ENCODE data around the gene IVNS1ABP.

DNA sequence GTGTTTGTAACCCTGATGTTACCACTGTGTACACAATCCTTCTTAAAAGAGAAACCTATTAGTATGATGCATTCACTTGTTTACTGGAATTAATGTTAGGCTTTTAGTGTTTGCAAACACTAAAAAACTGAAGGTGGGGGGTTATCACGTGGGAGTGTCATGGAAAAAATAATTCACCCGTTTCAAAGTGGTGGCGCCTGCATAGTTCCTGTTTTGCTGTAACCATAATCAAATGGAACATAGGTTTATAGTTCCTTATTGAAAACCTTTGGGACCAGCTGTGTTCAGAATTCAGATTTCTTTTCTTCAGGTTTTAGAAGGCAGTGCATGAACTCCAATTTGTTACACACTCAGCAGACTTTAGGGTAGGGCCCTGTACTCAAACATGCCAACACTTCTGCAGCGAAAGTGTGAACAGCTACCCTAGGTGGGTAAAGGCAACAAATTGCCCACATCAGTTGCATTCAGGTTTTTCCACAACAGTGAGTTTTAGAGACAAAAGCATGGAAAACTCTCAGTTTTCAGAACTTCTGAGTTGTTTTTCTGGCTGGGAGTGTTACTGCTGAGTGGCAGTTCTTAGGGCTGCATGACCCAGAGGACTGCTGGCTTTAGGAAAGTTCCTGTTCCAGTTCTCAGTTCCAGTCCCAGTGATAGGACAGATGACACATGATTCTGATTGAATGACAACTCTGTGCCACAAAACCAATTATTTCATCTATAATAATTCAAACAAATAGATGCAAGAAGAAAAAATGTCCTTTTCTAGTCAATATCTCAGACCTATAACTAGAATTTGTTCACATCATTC lies 29.1 kb upstream of the IVNS1ABP start:
- TF ChIP-seq CEBPB (IDR thresholded peaks at IDR 0.05), result no peak
- TF ChIP-seq RNF2 (IDR thresholded peaks at IDR 0.05; ENCODE audit: borderline replicate concordance, low read depth), result no peak
- no peak for TF ChIP-seq RAD21 (conservative IDR thresholded peaks at IDR 0.05 in 1 of 2, IDR thresholded peaks at IDR 0.05 in 1 of 2)
- no peak for TF ChIP-seq CTCF (IDR thresholded peaks at IDR 0.05)
- TF ChIP-seq SREBF2 (IDR thresholded peaks at IDR 0.05), result no peak
- no peak for TF ChIP-seq GATA3 (IDR thresholded peaks at IDR 0.05; ENCODE audit: borderline replicate concordance)
- no peak for TF ChIP-seq EP300 (IDR thresholded peaks at IDR 0.05)
- TF ChIP-seq POLR2A (IDR thresholded peaks at IDR 0.05; ENCODE audit: low read length), result no peak
- no peak for TF ChIP-seq CBX2 (IDR thresholded peaks at IDR 0.05; ENCODE audit: borderline replicate concordance, low read depth)
- no peak for TF ChIP-seq JUNB (IDR thresholded peaks at IDR 0.05)
- no peak for TF ChIP-seq RCOR1 (IDR thresholded peaks at IDR 0.05; ENCODE audit: low read depth, low read length)
- TF ChIP-seq RFX5 (IDR thresholded peaks at IDR 0.05), result no peak
